OCI-LY1 (cell line): Measurements from ENCODE around the gene INHA.

ENCODE experiments used
- H2AFZ ChIP-seq: fragments of 200-600 bp; sonication (generic), shearing (Covaris generic); 2 replicates; pipeline ENCODE4 v1.6.0; 2014; ENCODE audit warnings: antibody characterized with exemption, mild to moderate bottlenecking, low read length
- H3F3A ChIP-seq: fragments of 200-600 bp; sonication (generic), shearing (Covaris generic); 2 replicates; pipeline ENCODE4 v1.6.0; 2014; ENCODE audit warnings: mild to moderate bottlenecking, antibody characterized with exemption, low read length, moderate library complexity; ENCODE audit not compliant: insufficient read depth
- H3K27ac ChIP-seq: fragments of 200-600 bp; sonication (generic); 2 replicates; pipeline ENCODE4 v1.5.1; 2014; ENCODE audit warnings: low read length, mixed run types, mild to moderate bottlenecking, low read depth; ENCODE audit not compliant: poor library complexity, severe bottlenecking
- H3K27me3 ChIP-seq: fragments of 200-600 bp; sonication (generic); 2 replicates; pipeline ENCODE4 v1.6.0; 2014; ENCODE audit warnings: antibody characterized with exemption, mild to moderate bottlenecking, low read length, moderate library complexity; ENCODE audit not compliant: insufficient read depth
- H3K36me3 ChIP-seq: fragments of 200-600 bp; sonication (generic); 2 replicates; pipeline ENCODE4 v1.6.1; 2014; ENCODE audit warnings: mild to moderate bottlenecking, antibody characterized with exemption, low read length, moderate library complexity, mixed read lengths; ENCODE audit not compliant: insufficient read depth
- H3K4me1 ChIP-seq: fragments of 200-600 bp; sonication (generic); 2 replicates; pipeline ENCODE4 v1.5.1; 2014; ENCODE audit warnings: mild to moderate bottlenecking, low read length, moderate library complexity; ENCODE audit not compliant: insufficient read depth, severe bottlenecking
- H3K4me2 ChIP-seq: fragments of 200-600 bp; sonication (generic), shearing (Covaris generic); 2 replicates; pipeline ENCODE4 v1.6.1; 2014; ENCODE audit warnings: low read length
- H3K4me3 ChIP-seq: fragments of 200-600 bp; sonication (generic); 2 replicates; pipeline ENCODE4 v1.5.1; 2014; ENCODE audit warnings: low read length, low read depth, mild to moderate bottlenecking, mixed read lengths; ENCODE audit not compliant: poor library complexity, severe bottlenecking
- H3K79me2 ChIP-seq: fragments of 200-600 bp; shearing (Covaris generic); 2 replicates; pipeline ENCODE4 v1.6.1; 2016; ENCODE audit warnings: mixed run types, low read length, mixed read lengths; ENCODE audit not compliant: insufficient read depth
- H3K9ac ChIP-seq: fragments of 200-600 bp; sonication (generic), shearing (Covaris generic); 2 replicates; pipeline ENCODE4 v1.6.1; 2014; ENCODE audit warnings: mild to moderate bottlenecking, low read length, mixed read lengths
- H3K9me2 ChIP-seq: fragments of 200-600 bp; sonication (generic), shearing (Covaris generic); 2 replicates; pipeline ENCODE4 v1.6.1; 2014; ENCODE audit warnings: low read depth, mild to moderate bottlenecking, low read length, mixed read lengths
- H3K9me3 ChIP-seq: fragments of 200-600 bp; shearing (Covaris generic); 2 replicates; pipeline ENCODE4 v1.6.1; 2014; ENCODE audit warnings: low read length, mixed read lengths
- H4K20me1 ChIP-seq: fragments of 200-600 bp; sonication (generic), shearing (Covaris generic); 2 replicates; pipeline ENCODE4 v1.6.0; 2016; ENCODE audit warnings: mild to moderate bottlenecking, low read length; ENCODE audit not compliant: insufficient read depth
- CTCF ChIP-seq: fragments of 200-600 bp; sonication (generic), shearing (Covaris generic); IDR thresholded peaks from 2 replicates; pipeline ENCODE4 v1.5.1; 2017; ENCODE audit warnings: mild to moderate bottlenecking, antibody characterized with exemption, low read length, moderate library complexity, mixed read lengths
- EZH2 ChIP-seq: fragments of 200-600 bp; sonication (generic), shearing (Covaris generic); IDR thresholded peaks from 2 replicates; pipeline ENCODE4 v1.8.0; 2017; ENCODE audit warnings: borderline replicate concordance, mixed run types, mild to moderate bottlenecking, antibody characterized with exemption, low read length, moderate library complexity, mixed read lengths

INHA gene

GRCh38 chr2:219553463-219553963, 18.6 kb upstream of the INHA start:
- Histone ChIP-seq H3K4me1 (no peaks in the 10 kb centered on the region), H3K36me3 (no peaks in the 10 kb centered on the region), H3K9me2 (no peaks in the 10 kb centered on the region), H3K79me2 (no peaks in the 10 kb centered on the region), H4K20me1 (no peaks in the 10 kb centered on the region), H3K27me3 (0 out of 2 replicates have a peak, but pooled peaks cover 4% of the 10 kb centered on the region), H3K9ac (no peak overlapping the region), H3K27ac (no peak overlapping the region), H3K4me2 (no peak overlapping the region), H3F3A (no peaks in the 10 kb centered on the region), H3K4me3 (no peak overlapping the region), H3K9me3 (no peaks in the 10 kb centered on the region), H2AFZ (no peak overlapping the region)
- TF ChIP-seq CTCF (no peak), EZH2 (no peak)

DNA sequence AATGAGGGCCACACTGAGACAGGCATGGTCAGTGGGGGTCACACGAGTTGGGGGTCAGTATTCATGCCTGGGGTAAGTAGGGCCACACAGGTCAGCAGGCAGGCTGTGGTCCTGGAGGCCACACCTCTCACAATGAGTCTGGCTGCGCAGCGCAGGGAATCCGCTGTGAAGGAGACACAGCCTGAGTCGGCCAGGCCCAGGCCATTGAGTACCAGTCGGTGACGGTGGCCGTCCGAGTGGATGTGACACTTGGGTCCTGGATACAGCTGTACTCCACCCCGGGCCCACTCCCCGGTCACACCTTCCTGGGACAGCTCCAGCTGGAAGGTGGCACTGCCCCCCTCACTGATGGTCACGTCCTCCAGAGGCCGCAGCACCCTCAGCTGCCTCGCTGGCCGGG, 17.8 kb upstream of the INHA start:
- H3K27me3 ChIP-seq: 0 out of 2 replicates have a peak, but pooled peaks cover 4% of the 10 kb centered on the region
- H3K36me3 ChIP-seq: no peaks in the 10 kb centered on the region
- no peaks in the 10 kb centered on the region for H3K79me2 ChIP-seq
- H4K20me1 ChIP-seq: no peaks in the 10 kb centered on the region
- H2AFZ ChIP-seq: no peak overlapping the region
- H3K4me2 ChIP-seq: no peak overlapping the region
- no peaks in the 10 kb centered on the region for H3K9me3 ChIP-seq
- no peaks in the 10 kb centered on the region for H3K9me2 ChIP-seq
- no peaks in the 10 kb centered on the region for H3K4me1 ChIP-seq
- TF ChIP-seq EZH2: no peak
- no peak for TF ChIP-seq CTCF
- H3K27ac ChIP-seq: no peak overlapping the region
- no peak overlapping the region for H3K9ac ChIP-seq
- H3F3A ChIP-seq: no peaks in the 10 kb centered on the region
- no peak overlapping the region for H3K4me3 ChIP-seq

DNA sequence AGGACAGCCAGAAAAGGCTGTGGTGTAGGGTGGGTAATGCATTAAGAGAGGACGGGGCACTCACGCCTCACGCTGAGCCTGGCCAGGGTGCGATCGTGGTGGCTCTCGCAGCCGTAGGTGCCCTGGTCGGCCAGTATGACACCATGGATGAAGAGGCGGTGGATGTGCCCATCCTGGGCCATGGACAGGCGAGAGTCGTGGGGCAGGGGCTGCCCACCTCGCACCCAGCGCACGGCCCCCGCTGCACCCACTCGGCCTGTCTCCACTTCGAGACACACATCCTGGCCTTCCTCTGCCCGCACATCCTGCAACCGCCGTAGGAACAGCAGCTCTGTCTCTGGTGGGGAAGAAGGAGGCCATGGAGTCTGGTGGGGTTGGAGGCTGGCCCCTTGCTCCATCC, 16.2 kb upstream of the INHA start:
- Histone ChIP-seq H4K20me1 (no peaks in the 10 kb centered on the region), H3K79me2 (no peaks in the 10 kb centered on the region), H3K4me3 (no peak overlapping the region), H3K27ac (no peak overlapping the region), H3K9me2 (no peaks in the 10 kb centered on the region), H3K4me2 (no peak overlapping the region), H3K4me1 (no peaks in the 10 kb centered on the region), H3F3A (no peaks in the 10 kb centered on the region), H3K27me3 (0 out of 2 replicates have a peak, but pooled peaks cover 4% of the 10 kb centered on the region), H3K9ac (no peak overlapping the region), H3K9me3 (no peaks in the 10 kb centered on the region), H3K36me3 (no peaks in the 10 kb centered on the region), H2AFZ (no peak overlapping the region)
- TF ChIP-seq CTCF (no peak), EZH2 (no peak)
